ENCODE results near the gene AZGP1. TPM values are rescaled to one million over a fixed set of nuclear protein-coding genes. Genes with fewer than 3 reads are reported as not detected.

AZGP1 gene
- total RNA-seq, 4 donors from 2014 or later: 2.6 to 10.3 (median 4.2) TPM; not detected in 1

DNA sequence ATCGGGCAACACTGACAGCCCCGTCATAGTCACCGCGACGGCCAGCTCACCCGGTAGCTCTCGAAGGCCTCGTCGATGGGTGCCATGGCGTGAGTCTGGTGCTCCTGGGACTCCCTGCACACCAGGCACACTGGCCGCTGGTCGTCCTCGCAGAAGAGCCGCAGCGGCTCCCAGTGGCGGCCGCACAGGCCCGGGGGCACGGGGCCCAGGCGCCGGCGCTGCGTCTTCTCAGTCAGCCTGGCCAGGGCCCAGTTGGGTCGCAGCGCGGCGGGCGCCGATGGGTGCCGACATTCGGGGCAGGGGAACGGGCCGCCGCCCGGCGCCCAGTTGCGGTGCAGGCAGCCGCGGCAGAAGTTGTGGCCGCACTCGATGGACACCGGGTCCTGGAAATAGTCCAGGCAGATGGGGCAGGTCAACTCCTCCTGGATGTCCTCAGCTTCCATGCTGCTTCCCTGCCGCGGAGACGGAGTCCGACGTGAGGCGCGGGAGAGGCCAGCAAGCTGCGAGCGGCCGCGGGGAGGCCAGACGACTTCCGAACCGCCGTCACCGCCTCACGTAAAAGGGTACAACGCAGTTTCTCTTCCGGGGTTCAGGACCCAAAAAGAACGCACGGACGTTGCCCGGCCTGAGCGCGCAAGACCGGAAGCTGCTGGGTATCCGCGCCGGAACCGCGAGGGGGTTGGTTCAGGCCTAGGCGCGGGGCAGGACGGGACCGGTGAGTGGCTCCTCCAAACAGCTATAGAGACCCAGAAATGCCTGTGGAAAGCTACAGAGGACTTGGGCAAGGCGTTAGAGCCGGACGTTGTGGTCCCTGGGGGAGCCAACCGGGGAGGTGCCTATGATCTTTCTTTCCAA is 56.6 kb downstream of the AZGP1 start, which contains the start of gene TRIM4:
TSS of gene TRIM4 (minus strand) at position 572 of the 855 bp plus-strand sequence. CDS start at position 443, 129 bp downstream.
- intact Hi-C loops (cut with DNase I; ENCODE audit: low total_unique reads) (loop anchor here (1.0 kb wide), 1 partner anchor 303 kb away; the partner anchor contains the start of gene ZSCAN25), in situ Hi-C loops (cut with MboI; ENCODE audit: low sequenced_read_pairs in 4 of 4) (loop anchor here in 2 of 4 donors (10.0 kb wide), 1 partner anchor 76 kb away; no protein-coding TSS in a partner anchor)
- Histone ChIP-seq H3K4me1 (peaks cover 34 to 39% of the 10 kb centered on the region in 2 donors), H3K36me3 (peaks cover 0 to 27% of the 10 kb centered on the region in 2 donors), H3K27ac (peak within 1 kb of the TSS; percentile 85 to 95 (median 93)), H3K4me3 (peak within 1 kb of the TSS; percentile 63 to 95 (median 86)), H3K9me3 (no peaks in the 10 kb centered on the region), H3K27me3 (no peaks in the 10 kb centered on the region)
- DNase-seq: peak; percentile 89 to 91
- peak; percentile 82 to 85 for TF ChIP-seq POLR2A (IDR thresholded peaks at IDR 0.05)
- TF ChIP-seq, protein P1, sequence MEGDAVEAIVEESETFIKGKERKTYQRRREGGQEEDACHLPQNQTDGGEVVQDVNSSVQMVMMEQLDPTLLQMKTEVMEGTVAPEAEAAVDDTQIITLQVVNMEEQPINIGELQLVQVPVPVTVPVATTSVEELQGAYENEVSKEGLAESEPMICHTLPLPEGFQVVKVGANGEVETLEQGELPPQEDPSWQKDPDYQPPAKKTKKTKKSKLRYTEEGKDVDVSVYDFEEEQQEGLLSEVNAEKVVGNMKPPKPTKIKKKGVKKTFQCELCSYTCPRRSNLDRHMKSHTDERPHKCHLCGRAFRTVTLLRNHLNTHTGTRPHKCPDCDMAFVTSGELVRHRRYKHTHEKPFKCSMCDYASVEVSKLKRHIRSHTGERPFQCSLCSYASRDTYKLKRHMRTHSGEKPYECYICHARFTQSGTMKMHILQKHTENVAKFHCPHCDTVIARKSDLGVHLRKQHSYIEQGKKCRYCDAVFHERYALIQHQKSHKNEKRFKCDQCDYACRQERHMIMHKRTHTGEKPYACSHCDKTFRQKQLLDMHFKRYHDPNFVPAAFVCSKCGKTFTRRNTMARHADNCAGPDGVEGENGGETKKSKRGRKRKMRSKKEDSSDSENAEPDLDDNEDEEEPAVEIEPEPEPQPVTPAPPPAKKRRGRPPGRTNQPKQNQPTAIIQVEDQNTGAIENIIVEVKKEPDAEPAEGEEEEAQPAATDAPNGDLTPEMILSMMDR (IDR thresholded peaks at IDR 0.05 in 4 of 5, conservative IDR thresholded peaks at IDR 0.05 in 1 of 5): peak; percentile 23 to 52 (median 34)
- ATAC-seq: peak; percentile 96

Other genes starting within 250 kb of the AZGP1 start
- gene CYP3A7, start 240.8 kb downstream of the AZGP1 start, total RNA-seq: 1 to 10 TPM in 1 of 4 donors, under 1 TPM in 1, not detected in 2; 0.26 to 1.7 TPM
- gene CYP3A4, start 191.8 kb downstream of the AZGP1 start, total RNA-seq: 100 to 1,000 TPM in 1 of 4 donors, 1 to 10 TPM in 1, under 1 TPM in 1, not detected in 1; 0.71 to 107 (median 2.2) TPM
- 1 to 10 TPM in 1 of 4 donors, under 1 TPM in 1, not detected in 2; 0.85 to 1.3 TPM for gene CYP3A43, start 148.0 kb downstream of the AZGP1 start, total RNA-seq
- not detected for gene OR2AE1, start 99.0 kb downstream of the AZGP1 start, total RNA-seq
- 10 to 100 TPM in 1 of 4 donors, 1 to 10 TPM in 3; 6.4 to 10.5 (median 7.7) TPM for gene TRIM4, start 56.5 kb downstream of the AZGP1 start, total RNA-seq
- gene GJC3, start 46.4 kb downstream of the AZGP1 start, total RNA-seq: not detected
- gene ZKSCAN1, start 39.6 kb upstream of the AZGP1 start, total RNA-seq: 10 to 100 TPM; 15.0 to 17.7 (median 15.5) TPM
- gene ZSCAN21, start 73.7 kb upstream of the AZGP1 start, total RNA-seq: 10 to 100 TPM; 14.4 to 26.4 (median 22.3) TPM
- gene ZNF3, start 105.7 kb upstream of the AZGP1 start, total RNA-seq: 10 to 100 TPM; 11.2 to 19.2 (median 16.1) TPM
- gene COPS6, start 112.9 kb upstream of the AZGP1 start, total RNA-seq: 10 to 100 TPM; 32.6 to 57.9 (median 39.4) TPM
- gene MCM7, start 125.4 kb upstream of the AZGP1 start, total RNA-seq: 10 to 100 TPM; 23.9 to 45.7 (median 36.1) TPM
- gene AP4M1, start 125.6 kb upstream of the AZGP1 start, total RNA-seq: 10 to 100 TPM in 2 of 4 donors, 1 to 10 TPM in 2; 7.2 to 13.8 (median 10.8) TPM
- 10 to 100 TPM; 38.6 to 71.7 (median 56.6) TPM for gene TAF6, start 143.3 kb upstream of the AZGP1 start, total RNA-seq
- gene CNPY4, start 143.6 kb upstream of the AZGP1 start, total RNA-seq: 1 to 10 TPM; 2.0 to 5.0 (median 2.4) TPM
- gene MBLAC1, start 150.9 kb upstream of the AZGP1 start, total RNA-seq: 1 to 10 TPM; 1.4 to 7.4 (median 3.1) TPM
- gene LAMTOR4, start 172.9 kb upstream of the AZGP1 start, total RNA-seq: 100 to 1,000 TPM in 3 of 4 donors, 10 to 100 TPM in 1; 97.6 to 141 (median 127) TPM
- 1 to 10 TPM; 3.0 to 6.1 (median 4.2) TPM for gene TRAPPC14, start 182.7 kb upstream of the AZGP1 start, total RNA-seq
- 1 to 10 TPM in 2 of 4 donors, under 1 TPM in 1, not detected in 1; 0.53 to 1.9 (median 1.6) TPM for gene GAL3ST4, start 192.6 kb upstream of the AZGP1 start, total RNA-seq
- 1 to 10 TPM in 1 of 4 donors, not detected in 3; 4.0 TPM for gene GPC2, start 201.3 kb upstream of the AZGP1 start, total RNA-seq
- gene STAG3, start 201.9 kb upstream of the AZGP1 start, total RNA-seq: 1 to 10 TPM in 1 of 4 donors, under 1 TPM in 1, not detected in 2; 0.13 to 5.5 TPM
- not detected for gene PVRIG, start 243.9 kb upstream of the AZGP1 start, total RNA-seq

Data from gastrocnemius medialis (tissue), 4 donors.